ENCODE measurements around the gene WDR93.

WDR93 gene

GRCh38 chr15:89747708-89748682, 57.4 kb downstream of the WDR93 start:
- no peak overlapping the region for H3K27ac ChIP-seq (ENCODE audit: insufficient read depth, low read depth, low read length, poor library complexity, severe bottlenecking)
- no peak overlapping the region for H3K4me3 ChIP-seq (ENCODE audit: insufficient read depth, low read depth, low read length)
- peaks cover 2% of the 10 kb centered on the region for H3K4me1 ChIP-seq (ENCODE audit: control insufficient read depth, insufficient read depth, low read length)
- H3K9me3 ChIP-seq (ENCODE audit: control insufficient read depth, low read length): no peaks in the 10 kb centered on the region
- H3K27me3 ChIP-seq (ENCODE audit: control insufficient read depth, insufficient read depth, low read length, poor library complexity, severe bottlenecking): peaks cover 80% of the 10 kb centered on the region
- WGBS, 2 experiments: 10 to 13% methylated on average over 27 to 28 of the region's 28 CpGs
- H3K36me3 ChIP-seq (ENCODE audit: control insufficient read depth, insufficient read depth, low read length): no peaks in the 10 kb centered on the region

- peaks cover 2% of the 10 kb centered on the region for H3K4me1 ChIP-seq (ENCODE audit: control insufficient read depth, insufficient read depth, low read length)
- 42 to 47% methylated on average over 7 of the region's 7 CpGs for WGBS, 2 experiments
- peaks cover 80% of the 10 kb centered on the region for H3K27me3 ChIP-seq (ENCODE audit: control insufficient read depth, insufficient read depth, low read length, poor library complexity, severe bottlenecking)
- no peak overlapping the region for H3K27ac ChIP-seq (ENCODE audit: insufficient read depth, low read depth, low read length, poor library complexity, severe bottlenecking)
- H3K9me3 ChIP-seq (ENCODE audit: control insufficient read depth, low read length): no peaks in the 10 kb centered on the region
- H3K36me3 ChIP-seq (ENCODE audit: control insufficient read depth, insufficient read depth, low read length): no peaks in the 10 kb centered on the region
- H3K4me3 ChIP-seq (ENCODE audit: insufficient read depth, low read depth, low read length): no peak overlapping the region
These were observed 58.4 kb downstream of the WDR93 start for GRCh38 chr15:89749054-89749453.

GRCh38 chr15:89749526-89749925, 58.9 kb downstream of the WDR93 start:
- Histone ChIP-seq H3K4me1 (ENCODE audit: control insufficient read depth, insufficient read depth, low read length) (peaks cover 2% of the 10 kb centered on the region), H3K4me3 (ENCODE audit: insufficient read depth, low read depth, low read length) (no peak overlapping the region), H3K9me3 (ENCODE audit: control insufficient read depth, low read length) (no peaks in the 10 kb centered on the region), H3K27ac (ENCODE audit: insufficient read depth, low read depth, low read length, poor library complexity, severe bottlenecking) (no peak overlapping the region), H3K36me3 (ENCODE audit: control insufficient read depth, insufficient read depth, low read length) (no peaks in the 10 kb centered on the region), H3K27me3 (ENCODE audit: control insufficient read depth, insufficient read depth, low read length, poor library complexity, severe bottlenecking) (peaks cover 78% of the 10 kb centered on the region)
- WGBS, 2 experiments: 39 to 53% methylated on average over 4 of the region's 4 CpGs

- Histone ChIP-seq H3K27ac (ENCODE audit: insufficient read depth, low read depth, low read length, poor library complexity, severe bottlenecking) (no peak overlapping the region), H3K36me3 (ENCODE audit: control insufficient read depth, insufficient read depth, low read length) (no peaks in the 10 kb centered on the region), H3K9me3 (ENCODE audit: control insufficient read depth, low read length) (no peaks in the 10 kb centered on the region), H3K27me3 (ENCODE audit: control insufficient read depth, insufficient read depth, low read length, poor library complexity, severe bottlenecking) (peaks cover 74% of the 10 kb centered on the region), H3K4me3 (ENCODE audit: insufficient read depth, low read depth, low read length) (peak overlapping the region; percentile 56), H3K4me1 (ENCODE audit: control insufficient read depth, insufficient read depth, low read length) (peaks cover 2% of the 10 kb centered on the region)
- WGBS, 2 experiments: 5% methylated on average over 41 of the region's 41 CpGs
These were observed 59.4 kb downstream of the WDR93 start for GRCh38 chr15:89749951-89750559.

- H3K36me3 ChIP-seq (ENCODE audit: control insufficient read depth, insufficient read depth, low read length): no peaks in the 10 kb centered on the region
- no peak within 1 kb of the TSS for H3K27ac ChIP-seq (ENCODE audit: insufficient read depth, low read depth, low read length, poor library complexity, severe bottlenecking)
- peak within 1 kb of the TSS; percentile 56 for H3K4me3 ChIP-seq (ENCODE audit: insufficient read depth, low read depth, low read length)
- peaks cover 67% of the 10 kb centered on the region for H3K27me3 ChIP-seq (ENCODE audit: control insufficient read depth, insufficient read depth, low read length, poor library complexity, severe bottlenecking)
- peaks cover 2% of the 10 kb centered on the region for H3K4me1 ChIP-seq (ENCODE audit: control insufficient read depth, insufficient read depth, low read length)
- WGBS, 2 experiments: 3% methylated on average over 114 of the region's 114 CpGs
- no peaks in the 10 kb centered on the region for H3K9me3 ChIP-seq (ENCODE audit: control insufficient read depth, low read length)
These were observed 60.2 kb downstream of the WDR93 start, which contains the start of gene MESP1 for GRCh38 chr15:89750560-89751542. MESP1 (minus strand) TSS chr15:89751249; CDS start chr15:89751231, 18 bp downstream.

- H3K27me3 ChIP-seq (ENCODE audit: control insufficient read depth, insufficient read depth, low read length, poor library complexity, severe bottlenecking): peaks cover 58% of the 10 kb centered on the region
- H3K4me1 ChIP-seq (ENCODE audit: control insufficient read depth, insufficient read depth, low read length): peaks cover 2% of the 10 kb centered on the region
- no peaks in the 10 kb centered on the region for H3K9me3 ChIP-seq (ENCODE audit: control insufficient read depth, low read length)
- WGBS, 2 experiments: 85 to 88% methylated on average over 5 of the region's 5 CpGs
- no peak overlapping the region for H3K27ac ChIP-seq (ENCODE audit: insufficient read depth, low read depth, low read length, poor library complexity, severe bottlenecking)
- no peaks in the 10 kb centered on the region for H3K36me3 ChIP-seq (ENCODE audit: control insufficient read depth, insufficient read depth, low read length)
- H3K4me3 ChIP-seq (ENCODE audit: insufficient read depth, low read depth, low read length): no peak overlapping the region
These were observed 61.1 kb downstream of the WDR93 start for GRCh38 chr15:89751748-89752147.

- Histone ChIP-seq H3K27me3 (ENCODE audit: control insufficient read depth, insufficient read depth, low read length, poor library complexity, severe bottlenecking) (peaks cover 37% of the 10 kb centered on the region), H3K36me3 (ENCODE audit: control insufficient read depth, insufficient read depth, low read length) (no peaks in the 10 kb centered on the region), H3K27ac (ENCODE audit: insufficient read depth, low read depth, low read length, poor library complexity, severe bottlenecking) (no peak overlapping the region), H3K4me1 (ENCODE audit: control insufficient read depth, insufficient read depth, low read length) (peaks cover 2% of the 10 kb centered on the region), H3K9me3 (ENCODE audit: control insufficient read depth, low read length) (no peaks in the 10 kb centered on the region), H3K4me3 (ENCODE audit: insufficient read depth, low read depth, low read length) (no peak overlapping the region)
- 90 to 92% methylated on average over 7 of the region's 7 CpGs for WGBS, 2 experiments
These were observed 63.2 kb downstream of the WDR93 start for GRCh38 chr15:89753855-89754254.

- Histone ChIP-seq H3K27me3 (ENCODE audit: control insufficient read depth, insufficient read depth, low read length, poor library complexity, severe bottlenecking) (peaks cover 30% of the 10 kb centered on the region), H3K4me1 (ENCODE audit: control insufficient read depth, insufficient read depth, low read length) (peaks cover 2% of the 10 kb centered on the region), H3K36me3 (ENCODE audit: control insufficient read depth, insufficient read depth, low read length) (no peaks in the 10 kb centered on the region), H3K9me3 (ENCODE audit: control insufficient read depth, low read length) (no peaks in the 10 kb centered on the region), H3K27ac (ENCODE audit: insufficient read depth, low read depth, low read length, poor library complexity, severe bottlenecking) (no peak overlapping the region), H3K4me3 (ENCODE audit: insufficient read depth, low read depth, low read length) (no peak overlapping the region)
- WGBS, 2 experiments: 88% methylated on average over 8 of the region's 8 CpGs
These were observed 63.9 kb downstream of the WDR93 start for GRCh38 chr15:89754361-89755154.

GRCh38 chr15:89755701-89756100, 65.1 kb downstream of the WDR93 start:
- Histone ChIP-seq H3K36me3 (ENCODE audit: control insufficient read depth, insufficient read depth, low read length) (no peaks in the 10 kb centered on the region), H3K27me3 (ENCODE audit: control insufficient read depth, insufficient read depth, low read length, poor library complexity, severe bottlenecking) (peaks cover 18% of the 10 kb centered on the region), H3K4me1 (ENCODE audit: control insufficient read depth, insufficient read depth, low read length) (peaks cover 2% of the 10 kb centered on the region), H3K9me3 (ENCODE audit: control insufficient read depth, low read length) (no peaks in the 10 kb centered on the region), H3K4me3 (ENCODE audit: insufficient read depth, low read depth, low read length) (no peak overlapping the region), H3K27ac (ENCODE audit: insufficient read depth, low read depth, low read length, poor library complexity, severe bottlenecking) (no peak overlapping the region)
- WGBS, 2 experiments: 91 to 95% methylated on average over 4 of the region's 4 CpGs
